GM21723 (cell line): Measurements from ENCODE around the gene HOXB7.

Source experiments
- ATAC-seq: cut with Tn5 transposase; IDR thresholded peaks from one replicate; pipeline ENCODE4 v1.9.1; 2021; ENCODE audit warnings: mild to moderate bottlenecking, moderate library complexity; ENCODE audit not compliant: unreplicated experiment

HOXB7 gene

GRCh38 chr17:48584223-48584741, 26.5 kb downstream of the HOXB7 start:
- ATAC-seq, result no peak

GRCh38 chr17:48583708-48584222, 27.1 kb downstream of the HOXB7 start:
- no peak for ATAC-seq

- ATAC-seq, result no peak
Observed at GRCh38 chr17:48582750-48583069, 28.1 kb downstream of the HOXB7 start.

GRCh38 chr17:48579760-48580554, 30.9 kb downstream of the HOXB7 start:
- no peak for ATAC-seq

- ATAC-seq, result no peak
Observed at GRCh38 chr17:48579471-48579759, 31.4 kb downstream of the HOXB7 start.

- no peak for ATAC-seq
Observed at GRCh38 chr17:48578616-48579470, 32.0 kb downstream of the HOXB7 start.

- ATAC-seq, result no peak
Observed at GRCh38 chr17:48577946-48578615, 32.7 kb downstream of the HOXB7 start, which contains the start of gene HOXB4. TSS of gene HOXB4 (minus strand) at chr17:48578350. CDS start at chr17:48578319, 31 bp downstream.

- ATAC-seq, result no peak
Observed at GRCh38 chr17:48577330-48577945, 33.4 kb downstream of the HOXB7 start.

GRCh38 chr17:48576479-48577309, 34.1 kb downstream of the HOXB7 start:
- ATAC-seq, result no peak

GRCh38 chr17:48575673-48576478, 34.9 kb downstream of the HOXB7 start:
- no peak for ATAC-seq

- no peak for ATAC-seq
Observed at GRCh38 chr17:48575066-48575582, 35.7 kb downstream of the HOXB7 start.

GRCh38 chr17:48574505-48575065, 36.2 kb downstream of the HOXB7 start:
- no peak for ATAC-seq

GRCh38 chr17:48571826-48572417, 38.9 kb downstream of the HOXB7 start:
- ATAC-seq, result no peak

GRCh38 chr17:48571024-48571818, 39.6 kb downstream of the HOXB7 start:
- no peak for ATAC-seq

- no peak for ATAC-seq
Observed at GRCh38 chr17:48570325-48571023, 40.3 kb downstream of the HOXB7 start.

GRCh38 chr17:48569674-48570324, 41.0 kb downstream of the HOXB7 start:
- ATAC-seq, result no peak
